ENCODE data around the gene HEPN1. TPM values are rescaled to one million over a fixed set of nuclear protein-coding genes. Genes with fewer than 3 reads are reported as not detected.
A peak's percentile ranks its signal among the peaks of the same experiment; 100 is the strongest.

The HEPN1 gene
- total and polyA plus RNA-seq, 2 of the 4 experiments (the other 2 are of a cell fraction): not detected

DNA sequence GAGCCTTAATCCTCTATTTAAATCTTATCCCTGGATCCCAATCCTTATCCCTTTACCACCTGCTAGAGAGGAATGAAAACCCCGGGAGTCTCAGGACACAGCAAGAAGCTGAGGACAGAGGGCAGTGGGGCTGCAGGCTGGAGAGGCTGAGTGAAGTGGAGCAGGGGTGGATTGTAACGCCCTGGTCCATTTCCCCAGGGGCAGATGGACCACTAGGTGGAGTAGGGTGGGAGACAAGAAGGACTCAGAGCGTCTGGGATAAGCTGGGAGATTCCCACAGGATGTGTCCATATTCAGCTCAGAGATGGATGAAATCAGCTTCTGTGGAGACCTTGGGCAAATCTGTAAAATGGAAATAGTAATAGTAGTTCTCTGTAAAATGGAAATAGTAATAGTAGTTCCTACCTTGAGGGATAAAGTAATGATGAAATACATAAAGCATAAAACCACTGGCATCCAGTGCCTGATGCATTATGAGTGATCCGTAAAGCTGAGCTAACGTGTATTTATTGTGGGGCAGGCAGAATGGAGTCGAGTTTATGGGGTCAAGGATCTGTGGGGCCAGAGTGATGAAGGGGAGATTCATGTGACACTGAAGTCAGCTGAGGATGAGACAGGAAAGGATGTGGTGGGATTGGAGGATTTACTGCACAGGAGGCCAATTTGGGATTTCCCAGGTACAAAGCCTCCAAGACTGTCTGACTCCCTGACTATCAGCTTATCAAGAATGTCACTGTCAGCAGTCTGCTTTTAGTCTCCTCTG lies 19.5 kb upstream of the HEPN1 start:
- peak overlapping the region; percentile 99 for H3K4ac ChIP-seq (ENCODE audit: low read depth, low read length)
- peak overlapping the region; percentile 67 for H2AFZ ChIP-seq (replicated peaks; ENCODE audit: low read length, poor library complexity)
- peak overlapping the region; percentile 91 for H2AK9ac ChIP-seq (replicated peaks; ENCODE audit: low read depth, low read length, poor library complexity)
- H3K4me2 ChIP-seq (ENCODE audit: low read depth, low read length): no peak overlapping the region
- peak overlapping the region; percentile 91 for H3K27ac ChIP-seq (ENCODE audit: insufficient read depth, low read length)
- no TSS peak for BruUV-seq (replicated peaks)
- peaks cover 42% of the 10 kb centered on the region for H3K9me1 ChIP-seq (ENCODE audit: insufficient read depth, low read length)
- H3K9ac ChIP-seq (ENCODE audit: low read depth, low read length): no peak overlapping the region
- CTCF ChIA-PET: interaction anchor here (1.3 to 1.8 kb wide), 2 partner anchors 11 to 23 kb away, joined by 4 to 7 read pairs; no protein-coding TSS in a partner anchor
- peak overlapping the region; percentile 75 for H3K18ac ChIP-seq (ENCODE audit: low read depth, low read length)
- peak overlapping the region; percentile 69 for H4K5ac ChIP-seq (ENCODE audit: low read depth, low read length)
- H2BK120ac ChIP-seq (ENCODE audit: low read depth, low read length): peak overlapping the region; percentile 98
- no peaks in the 10 kb centered on the region for H3K36me3 ChIP-seq (ENCODE audit: control insufficient read depth, insufficient read depth, low read length)
- peak overlapping the region; percentile 86 to 97 for H4K8ac ChIP-seq (ENCODE audit: low read depth in 2 of 2, low read length in 2 of 2)
- H3K4me3 ChIP-seq (ENCODE audit: insufficient read depth, low read depth, low read length): no peak overlapping the region
- H2BK20ac ChIP-seq (ENCODE audit: low read depth, low read length): peak overlapping the region; percentile 98
- DNase-seq (no peak), ATAC-seq (ENCODE audit: low read depth) (no peak)
- intact Hi-C loops (cut with micrococcal nuclease) (loop anchor here (2.0 kb wide), 1 partner anchor 53 kb away; no protein-coding TSS in a partner anchor), dilution Hi-C loops (cut with HindIII; ENCODE audit: low sequenced_read_pairs, unreplicated experiment) (no loop called here), in situ Hi-C loops (cut with MboI; ENCODE audit: low sequenced_read_pairs) (no loop called here)
- 71% methylated on average over 1 of the region's 6 CpGs; no CpG with 5 or more reads in 1 of the 2 experiments for WGBS, 2 experiments (ENCODE audit: extremely low coverage in 2 of 2, insufficient read length in 1 of 2)
- H3K4me1 ChIP-seq (ENCODE audit: control insufficient read depth, insufficient read depth, low read length): peaks cover 39% of the 10 kb centered on the region
- peak overlapping the region; percentile 97 for H2BK5ac ChIP-seq (ENCODE audit: low read depth, low read length, poor library complexity, severe bottlenecking)
- peak overlapping the region; percentile 100 for H2AK5ac ChIP-seq (ENCODE audit: low read depth, low read length)
- TF ChIP-seq RCOR1 (IDR thresholded peaks at IDR 0.05; ENCODE audit: insufficient replicate concordance, low read length): no peak
- TF ChIP-seq, protein P1, sequence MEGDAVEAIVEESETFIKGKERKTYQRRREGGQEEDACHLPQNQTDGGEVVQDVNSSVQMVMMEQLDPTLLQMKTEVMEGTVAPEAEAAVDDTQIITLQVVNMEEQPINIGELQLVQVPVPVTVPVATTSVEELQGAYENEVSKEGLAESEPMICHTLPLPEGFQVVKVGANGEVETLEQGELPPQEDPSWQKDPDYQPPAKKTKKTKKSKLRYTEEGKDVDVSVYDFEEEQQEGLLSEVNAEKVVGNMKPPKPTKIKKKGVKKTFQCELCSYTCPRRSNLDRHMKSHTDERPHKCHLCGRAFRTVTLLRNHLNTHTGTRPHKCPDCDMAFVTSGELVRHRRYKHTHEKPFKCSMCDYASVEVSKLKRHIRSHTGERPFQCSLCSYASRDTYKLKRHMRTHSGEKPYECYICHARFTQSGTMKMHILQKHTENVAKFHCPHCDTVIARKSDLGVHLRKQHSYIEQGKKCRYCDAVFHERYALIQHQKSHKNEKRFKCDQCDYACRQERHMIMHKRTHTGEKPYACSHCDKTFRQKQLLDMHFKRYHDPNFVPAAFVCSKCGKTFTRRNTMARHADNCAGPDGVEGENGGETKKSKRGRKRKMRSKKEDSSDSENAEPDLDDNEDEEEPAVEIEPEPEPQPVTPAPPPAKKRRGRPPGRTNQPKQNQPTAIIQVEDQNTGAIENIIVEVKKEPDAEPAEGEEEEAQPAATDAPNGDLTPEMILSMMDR (conservative IDR thresholded peaks at IDR 0.05; ENCODE audit: low read depth, low read length): 0 out of 2 replicates have a peak, but pooled peaks have one; percentile 21
- 0 out of 2 replicates have a peak, but pooled peaks have one; percentile 7 for TF ChIP-seq CEBPB (IDR thresholded peaks at IDR 0.05; ENCODE audit: low read depth, low read length)
- H2BK15ac ChIP-seq (ENCODE audit: low read depth, low read length): peak overlapping the region; percentile 100
- POLR2A ChIA-PET (ENCODE audit: unreplicated experiment): no interaction called here
- H3K79me1 ChIP-seq (ENCODE audit: low read depth in 1 of 2, low read length in 2 of 2): peaks cover 7 to 31% of the 10 kb centered on the region in 2 experiments; a peak in 3 of 4 replicates
- H3K14ac ChIP-seq (replicated peaks; ENCODE audit: low read depth, low read length): peak overlapping the region; percentile 96
- no peaks in the 10 kb centered on the region for H3K27me3 ChIP-seq (ENCODE audit: control insufficient read depth, insufficient read depth, low read length)
- H3K23ac ChIP-seq (ENCODE audit: low read depth, low read length): peak overlapping the region; percentile 89
- H4K20me1 ChIP-seq (ENCODE audit: insufficient read depth, low read length): no peaks in the 10 kb centered on the region
- H3K9me3 ChIP-seq (ENCODE audit: control insufficient read depth, insufficient read depth, low read length): no peaks in the 10 kb centered on the region
- H4K91ac ChIP-seq (ENCODE audit: insufficient read depth, low read depth, low read length): peak overlapping the region; percentile 96
- H3K56ac ChIP-seq (ENCODE audit: extremely low read depth, insufficient read depth, low read length): peak overlapping the region; percentile 97; the same call in 1 of the 2 replicates

Measured in IMR-90 (cell line).